SU-DHL-6 (cell line): ENCODE data around the gene AQP6.

ENCODE experiments used
- CTCF ChIP-seq: fragments of 200-600 bp; sonication (generic); IDR thresholded peaks from one replicate; pipeline ENCODE4 v1.5.1; 2017; ENCODE audit warnings: antibody characterized with exemption, mild to moderate bottlenecking, low read length, moderate library complexity; ENCODE audit not compliant: insufficient read depth, poor library complexity, severe bottlenecking
- EZH2phosphoT487 ChIP-seq: fragments of 200-600 bp; sonication (generic), shearing (Covaris generic); conservative IDR thresholded peaks from 2 replicates; pipeline ENCODE4 v1.6.1; 2018; ENCODE audit warnings: mild to moderate bottlenecking, antibody characterized with exemption, low read length, moderate library complexity, mixed read lengths

DNA sequence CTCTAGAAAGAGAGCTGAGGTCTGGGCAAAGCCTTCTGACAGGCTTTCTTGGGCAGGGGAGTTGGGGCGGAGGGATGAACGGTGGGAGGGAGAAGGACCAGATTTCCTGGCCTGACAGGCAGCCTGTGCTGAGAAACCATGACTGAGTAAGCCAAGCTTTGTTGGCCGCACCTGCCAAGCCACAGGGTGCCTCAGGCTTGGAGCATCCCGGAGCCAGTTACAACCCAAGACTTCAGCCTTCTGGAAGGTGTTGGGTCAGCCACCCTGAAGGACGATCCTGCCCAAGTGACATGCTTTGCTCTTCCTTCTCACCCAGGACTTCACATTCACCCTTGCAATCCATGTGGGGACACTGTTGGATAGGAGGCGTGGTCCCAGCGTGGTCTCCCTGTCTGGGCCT, 43.2 kb upstream of the AQP6 start:
- TF ChIP-seq CTCF (no peak), EZH2phosphoT487 (no peak)
